ENCODE data around the gene OR2H2.

OR2H2 gene

GRCh38 chr6:29584821-29585220 is at the start of gene OR2H2:
Gene OR2H2, plus strand, starts transcription at chr6:29585121. Its CDS starts 2,824 bp downstream, at chr6:29587945.
- DNase-seq: no peak

GRCh38 chr6:29537714-29538403 is 47.1 kb upstream of the OR2H2 start:
- no peak for DNase-seq

GRCh38 chr6:29547573-29547972 is 37.3 kb upstream of the OR2H2 start:
- DNase-seq: no peak

- no peak for DNase-seq
Measured at GRCh38 chr6:29552512-29553051, 32.3 kb upstream of the OR2H2 start.

- DNase-seq: peak; percentile 7 to 15
Measured at GRCh38 chr6:29553268-29554057, 31.5 kb upstream of the OR2H2 start.

GRCh38 chr6:29554764-29555163 is 30.2 kb upstream of the OR2H2 start:
- no peak for DNase-seq

GRCh38 chr6:29557320-29557719 is 27.6 kb upstream of the OR2H2 start:
- DNase-seq: no peak

GRCh38 chr6:29558439-29559079 is 26.4 kb upstream of the OR2H2 start:
- DNase-seq: no peak

- no peak for DNase-seq
Measured at GRCh38 chr6:29559524-29560287, 25.2 kb upstream of the OR2H2 start, which contains the start of gene UBD. Gene UBD, minus strand, starts transcription at chr6:29559732. Its CDS starts 31 bp downstream, at chr6:29559701.

GRCh38 chr6:29561091-29561490 is 23.8 kb upstream of the OR2H2 start:
- DNase-seq: no peak

- no peak for DNase-seq
Measured at GRCh38 chr6:29561606-29562181, 23.2 kb upstream of the OR2H2 start.

GRCh38 chr6:29563435-29563965 is 21.4 kb upstream of the OR2H2 start:
- no peak for DNase-seq

GRCh38 chr6:29564875-29565274 is 20.0 kb upstream of the OR2H2 start:
- DNase-seq: no peak

- no peak for DNase-seq
Measured at GRCh38 chr6:29566856-29567255, 18.1 kb upstream of the OR2H2 start.

- DNase-seq: no peak
Measured at GRCh38 chr6:29567541-29567940, 17.4 kb upstream of the OR2H2 start.

- DNase-seq: no peak
Measured at GRCh38 chr6:29567991-29568390, 16.9 kb upstream of the OR2H2 start.

- DNase-seq: no peak
Measured at GRCh38 chr6:29576056-29576455, 8.9 kb upstream of the OR2H2 start.

- no peak for DNase-seq
Measured at GRCh38 chr6:29577544-29577943, 7.4 kb upstream of the OR2H2 start.

- DNase-seq: peak in 1 of 2 experiments; percentile 39
Measured at GRCh38 chr6:29589423-29590048, 4.6 kb downstream of the OR2H2 start.

GRCh38 chr6:29590218-29590808 is 5.4 kb downstream of the OR2H2 start:
- DNase-seq: no peak

GRCh38 chr6:29591677-29592076 is 6.8 kb downstream of the OR2H2 start:
- no peak for DNase-seq
